NK-92 treated with Interleukin-12 subunit alpha and Interleukin-12 subunit beta, amount 100 ng/mL, for 24 hours (cell line): ENCODE measurements around the gene ZNF653.
"Not testable (repeated sequence)": the region's sequence is repeated elsewhere in the genome, so short reads cannot be mapped to it uniquely, and the experiment has no call there.

ENCODE experiments used
- DNase-seq: peaks from one replicate; lab custom pipeline; 2025; lab: John Stamatoyannopoulos, UW

The ZNF653 gene

DNA sequence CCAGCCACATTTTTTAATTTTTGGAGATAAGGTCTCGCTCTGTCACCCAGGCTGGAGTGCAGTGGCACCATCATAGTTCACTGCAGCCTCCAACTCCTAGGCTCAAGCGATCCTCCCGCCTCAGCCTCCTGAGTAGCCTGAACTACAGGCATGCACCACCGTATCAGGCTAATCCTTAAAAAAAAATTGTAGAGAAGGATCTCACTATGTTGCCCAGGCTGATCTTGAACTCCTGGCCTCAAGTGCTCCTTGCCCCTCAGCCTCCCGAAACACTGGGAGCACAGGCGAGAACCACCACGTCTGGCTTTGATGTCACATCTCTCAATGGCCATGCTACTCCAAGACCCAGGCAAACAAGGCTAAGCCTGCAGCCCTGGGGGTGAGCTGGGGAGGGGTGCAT is 49.0 kb downstream of the ZNF653 start:
- no peak for DNase-seq

DNA sequence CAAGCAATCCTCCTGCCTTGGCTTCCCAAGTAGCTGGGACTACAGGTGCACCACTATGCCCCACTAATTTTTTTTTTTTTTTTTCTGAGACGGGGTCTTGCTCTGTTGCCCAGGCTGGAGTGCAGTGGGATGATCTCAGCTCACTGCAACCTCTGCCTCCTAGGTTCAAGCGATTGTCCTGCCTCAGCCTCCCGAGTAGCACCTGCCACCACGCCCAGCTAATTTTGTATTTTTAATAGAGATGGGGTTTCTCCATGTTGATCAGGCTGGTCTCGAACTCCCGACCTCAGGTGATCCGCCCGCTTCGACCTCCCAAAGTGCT is 50.4 kb downstream of the ZNF653 start:
- DNase-seq = not testable (repeated sequence)

DNA sequence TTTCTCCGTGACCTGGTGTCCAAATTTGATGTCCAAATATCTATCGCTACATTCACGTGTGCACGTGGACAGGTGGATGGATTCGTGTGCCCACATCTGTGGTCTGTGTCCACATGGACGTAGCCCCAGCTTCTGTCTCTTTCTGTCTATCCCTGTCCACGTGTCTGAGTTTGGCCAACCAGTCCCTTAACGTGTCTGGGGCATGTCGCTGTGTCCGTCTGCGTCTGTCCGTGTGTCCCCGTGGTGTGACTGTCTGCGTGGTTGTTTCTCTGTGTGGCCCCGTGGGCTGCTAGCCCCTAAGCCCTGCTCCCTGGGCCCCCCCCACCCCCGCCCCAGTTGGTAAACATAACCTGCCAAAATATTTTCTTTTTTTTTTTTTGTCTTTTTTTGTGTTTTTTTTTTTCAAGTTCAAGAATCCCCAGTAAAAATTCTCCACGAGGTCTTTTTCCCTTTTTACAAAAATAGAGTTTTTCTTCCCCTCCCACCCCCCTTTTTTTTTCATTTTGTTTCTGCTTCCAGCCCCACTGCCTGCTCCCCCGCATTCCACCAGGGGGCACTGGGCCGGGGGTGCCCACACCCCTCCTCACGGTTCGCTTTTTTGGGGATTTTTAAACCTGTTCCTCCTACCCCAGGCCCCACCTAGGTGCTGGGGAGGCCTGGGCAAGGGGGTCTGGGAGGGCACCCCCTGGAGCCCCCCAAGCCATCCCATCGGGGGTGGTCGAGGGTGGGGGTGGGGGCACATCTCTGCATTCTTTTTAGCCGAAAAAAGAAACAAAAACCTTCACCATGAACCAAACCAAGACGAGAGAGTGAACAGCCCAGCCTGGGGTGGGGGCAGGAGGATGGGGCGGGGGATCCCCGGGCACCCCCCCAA is 51.9 kb downstream of the ZNF653 start:
- no peak for DNase-seq

DNA sequence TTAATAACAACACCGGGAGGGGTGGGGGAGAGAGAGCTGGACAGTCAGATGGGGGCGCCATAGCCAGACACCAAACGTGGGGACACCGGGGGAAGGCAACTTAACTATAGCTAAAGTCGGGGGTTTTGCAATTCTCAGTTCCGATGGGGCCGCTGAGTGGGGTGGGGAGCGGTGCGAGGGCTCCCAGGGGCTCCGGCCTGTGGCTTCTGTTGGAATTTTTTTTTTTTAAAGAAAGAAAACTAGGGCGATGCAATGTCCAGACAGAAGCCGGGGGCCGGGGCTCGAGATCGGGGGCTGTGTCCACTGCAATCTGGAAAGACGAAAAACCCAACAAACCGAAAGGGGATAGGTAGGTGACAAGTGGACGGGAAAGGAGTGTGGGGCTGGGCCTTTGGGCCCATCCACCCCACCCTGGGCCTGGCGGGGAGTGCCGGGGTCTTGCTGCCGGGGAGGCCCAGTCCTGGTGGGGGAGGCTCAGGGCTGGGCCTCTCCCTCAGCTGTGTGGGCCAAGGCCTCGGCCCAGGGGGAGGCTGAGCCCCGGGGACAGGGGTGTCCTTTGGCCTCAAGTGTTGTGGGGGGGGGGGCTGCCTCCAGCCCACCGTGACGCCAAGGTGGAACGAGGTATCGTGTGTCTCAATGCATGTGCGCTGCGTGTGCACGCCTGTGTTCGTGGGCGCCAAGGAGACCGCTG is 52.9 kb downstream of the ZNF653 start:
- DNase-seq = no peak

DNA sequence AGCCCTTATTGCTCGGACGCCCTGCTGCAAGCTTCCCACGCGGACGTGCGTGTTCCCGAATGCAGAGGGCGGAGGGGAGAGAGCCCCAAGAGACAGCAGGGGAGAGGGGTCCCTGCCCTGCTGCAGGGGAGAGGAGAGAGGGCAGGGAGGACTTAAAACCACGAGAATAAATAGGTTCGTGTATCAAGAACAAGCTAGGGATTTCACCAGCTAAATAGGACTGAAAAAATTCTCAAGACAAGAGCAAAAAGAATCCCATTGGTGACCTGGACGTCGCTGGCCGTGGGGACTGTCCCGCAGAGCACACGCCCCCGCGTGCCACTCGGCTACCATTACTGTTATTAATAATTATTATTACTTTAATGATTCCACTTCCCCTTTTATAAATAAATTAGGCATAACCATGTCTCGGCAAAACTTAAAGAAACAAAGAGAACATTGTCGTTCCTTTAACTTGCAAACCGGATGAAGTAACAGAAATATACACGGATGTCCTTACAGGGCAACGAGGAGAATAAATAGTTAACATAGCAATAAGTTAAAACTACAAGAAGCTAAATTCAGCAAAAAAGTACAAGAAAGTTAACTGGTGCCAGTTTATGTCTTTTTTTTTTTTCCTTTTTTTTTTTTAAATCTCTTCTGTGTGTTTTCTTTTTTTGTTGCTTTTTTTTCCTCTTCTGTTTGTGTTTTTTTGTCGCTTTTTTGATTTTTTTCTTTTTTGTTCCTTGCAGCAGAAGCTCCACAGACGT is 53.6 kb downstream of the ZNF653 start:
- no peak for DNase-seq

DNA sequence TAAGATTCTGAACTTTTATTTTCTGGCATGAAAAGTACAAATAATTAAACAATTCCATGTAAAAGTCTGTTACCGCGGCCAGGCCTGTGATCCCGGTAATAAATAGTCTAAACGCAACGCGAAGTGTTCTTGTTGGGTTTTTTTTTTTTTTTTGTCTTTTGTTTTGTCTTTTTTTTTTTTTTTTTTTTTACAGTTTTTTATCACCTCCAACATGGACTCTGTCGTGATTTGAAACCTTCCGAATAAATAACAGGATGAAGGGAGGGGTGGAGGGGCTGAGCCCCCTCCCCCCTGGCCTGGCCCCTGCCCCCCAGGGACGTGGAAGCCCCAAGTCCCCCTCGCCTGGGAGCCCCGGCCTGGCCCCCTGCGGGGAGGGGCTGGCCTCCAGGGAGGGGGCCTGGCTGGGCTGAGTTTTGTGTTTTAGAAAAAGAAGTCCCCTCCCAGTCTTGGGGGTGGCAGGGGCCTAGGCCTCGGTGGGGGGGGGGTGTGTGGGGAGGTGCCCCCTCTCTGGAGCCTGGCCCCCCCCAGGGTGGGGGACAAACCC is 54.2 kb downstream of the ZNF653 start:
- DNase-seq = no peak

DNA sequence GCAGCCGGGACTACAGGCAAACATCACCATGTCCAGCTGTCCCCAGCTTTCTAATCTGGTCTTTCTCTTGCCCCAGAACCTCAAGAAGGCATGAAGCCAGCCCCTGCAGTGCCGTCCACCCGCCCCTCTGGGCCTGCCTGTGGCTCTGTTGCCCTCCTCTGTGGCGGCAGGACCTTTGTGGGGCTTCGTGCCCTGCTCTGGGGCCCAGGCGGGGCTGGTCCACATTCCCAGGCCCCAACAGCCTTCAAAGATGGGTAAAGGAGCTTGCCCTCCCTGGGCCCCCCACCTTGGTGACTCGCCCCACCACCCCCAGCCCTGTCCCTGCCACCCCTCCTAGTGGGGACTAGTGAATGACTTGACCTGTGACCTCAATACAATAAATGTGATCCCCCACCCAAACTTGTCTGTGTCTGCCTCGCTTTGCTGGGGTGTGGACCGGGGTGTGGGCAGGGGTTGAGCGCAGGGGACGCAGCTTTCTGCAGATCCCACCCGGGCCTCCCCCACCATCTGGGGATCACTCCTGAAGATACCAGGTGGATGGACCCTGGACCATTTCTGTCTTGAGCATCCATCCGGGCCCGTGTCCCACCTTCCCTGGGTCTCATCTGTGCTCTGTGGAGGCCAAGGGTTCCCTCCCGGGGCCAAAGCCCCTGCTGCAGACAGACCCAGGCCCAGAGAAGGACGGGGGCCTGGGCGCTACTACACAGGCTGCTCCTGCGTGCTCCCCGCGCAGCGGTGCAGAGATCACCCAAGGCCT is 54.9 kb downstream of the ZNF653 start:
- no peak for DNase-seq

DNA sequence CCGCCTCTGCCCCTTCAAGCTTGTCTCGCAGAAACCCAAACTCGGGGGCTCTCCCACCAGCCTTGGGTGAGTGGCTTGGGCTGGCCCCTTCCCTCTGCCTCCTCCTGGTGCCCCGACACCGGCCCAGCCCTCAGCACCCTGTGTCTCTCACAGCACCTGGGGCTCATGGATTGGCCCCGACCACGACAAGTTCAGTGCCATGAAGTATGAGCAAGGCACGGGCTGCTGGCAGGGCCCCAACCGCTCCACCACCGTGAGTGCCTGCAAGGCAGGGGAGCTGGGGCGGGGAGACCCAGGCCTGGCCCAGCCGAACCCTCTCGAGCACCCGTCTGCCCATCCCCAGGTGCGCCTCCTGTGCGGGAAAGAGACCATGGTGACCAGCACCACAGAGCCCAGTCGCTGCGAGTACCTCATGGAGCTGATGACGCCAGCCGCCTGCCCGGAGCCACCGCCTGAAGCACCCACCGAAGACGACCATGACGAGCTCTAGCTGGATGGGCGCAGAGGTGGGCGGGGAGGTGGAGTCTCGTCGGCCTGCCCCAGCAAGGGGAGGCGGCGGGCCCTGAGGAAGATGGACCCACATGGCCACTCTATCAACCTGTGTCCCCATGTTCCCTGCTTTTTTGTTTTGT is 56.6 kb downstream of the ZNF653 start:
- no peak for DNase-seq

DNA sequence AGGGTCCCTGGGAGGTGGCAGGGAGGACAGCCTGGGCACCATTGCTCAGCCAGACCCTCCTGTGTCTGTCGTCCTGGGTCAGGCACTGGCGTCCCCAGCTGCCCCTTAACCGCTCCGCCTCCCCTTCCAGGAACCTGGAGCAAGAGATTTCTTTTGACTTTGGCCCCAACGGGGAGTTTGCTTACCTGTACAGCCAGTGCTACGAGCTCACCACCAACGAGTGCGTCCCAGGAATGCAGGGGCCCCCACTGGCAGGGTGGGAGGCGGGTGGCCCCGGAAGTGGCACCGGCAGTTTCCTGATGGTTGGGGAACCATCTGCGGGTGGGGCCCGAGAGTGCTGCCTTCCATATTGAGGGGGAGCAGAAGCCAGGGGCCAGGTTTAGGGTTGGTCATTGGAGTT is 57.2 kb downstream of the ZNF653 start:
- DNase-seq = no peak

DNA sequence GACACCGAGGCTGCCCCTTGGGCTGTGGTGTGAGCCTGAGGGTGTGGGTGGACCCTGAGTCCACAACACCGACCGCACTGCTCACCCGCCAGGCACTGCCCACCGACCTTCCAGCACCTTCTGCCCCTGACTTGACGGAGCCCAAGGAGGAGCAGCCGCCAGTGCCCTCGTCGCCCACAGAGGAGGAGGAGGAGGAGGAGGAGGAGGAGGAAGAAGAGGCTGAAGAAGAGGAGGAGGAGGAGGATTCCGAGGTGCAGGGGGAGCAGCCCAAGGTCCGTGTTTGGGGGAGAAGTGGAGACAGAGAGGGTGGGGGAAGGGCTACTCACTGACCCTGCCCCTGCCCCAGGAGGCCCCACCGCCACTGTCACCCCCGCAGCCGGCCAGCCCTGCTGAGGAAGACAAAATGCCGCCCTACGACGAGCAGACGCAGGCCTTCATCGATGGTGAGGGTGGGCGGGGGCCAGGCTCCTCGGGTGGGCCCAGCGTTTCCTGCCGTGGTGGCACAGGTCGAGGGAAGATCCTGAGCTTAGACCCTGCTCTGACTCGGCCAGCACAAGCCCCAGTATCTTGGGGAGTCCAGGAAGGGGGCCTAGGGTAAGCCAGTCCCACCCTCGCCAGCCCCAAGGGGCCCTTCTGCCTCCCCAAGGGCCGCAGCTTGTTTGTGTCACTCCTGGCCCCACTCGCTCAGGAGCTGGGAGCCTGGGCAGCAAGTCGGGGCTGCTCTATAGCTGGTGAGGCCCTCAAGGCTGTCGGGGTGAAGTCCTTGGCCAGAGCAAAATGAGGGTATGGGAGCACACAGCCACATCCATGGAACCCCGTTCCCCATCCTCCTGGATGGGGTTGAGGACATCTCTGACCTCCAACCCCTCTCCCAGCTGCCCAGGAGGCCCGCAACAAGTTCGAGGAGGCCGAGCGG is 58.0 kb downstream of the ZNF653 start:
- no peak for DNase-seq

DNA sequence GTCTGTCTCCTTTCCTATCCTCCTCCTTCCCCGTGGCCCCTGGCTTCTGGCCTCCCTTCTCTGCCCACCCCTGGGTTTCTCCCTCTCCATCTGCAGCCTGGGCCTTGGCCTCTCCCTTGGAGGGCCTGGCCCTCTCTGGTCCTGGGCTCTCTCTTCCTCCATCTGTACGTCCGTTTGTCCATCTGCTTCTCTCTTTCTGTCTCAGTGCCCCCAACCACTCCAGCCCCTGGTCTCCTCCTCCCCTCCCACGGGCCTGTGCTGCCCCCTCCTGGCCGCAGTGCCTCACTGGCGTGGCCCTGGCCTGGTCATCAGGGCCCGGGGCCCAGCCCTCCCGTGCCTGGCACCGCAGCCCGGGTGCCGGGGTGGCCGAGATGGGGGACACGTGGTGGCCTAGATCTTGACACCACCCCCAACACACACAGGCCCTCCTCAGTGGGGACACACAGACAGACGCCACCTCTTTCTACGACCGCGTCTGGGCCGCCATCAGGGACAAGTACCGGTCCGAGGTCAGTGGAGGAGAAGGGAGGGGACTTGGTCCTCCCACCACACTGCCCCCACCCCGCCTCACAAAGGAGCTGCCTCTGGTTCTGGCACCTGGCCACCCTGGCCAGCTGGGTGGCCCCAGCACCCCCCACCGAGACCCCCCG is 58.9 kb downstream of the ZNF653 start:
- DNase-seq = peak; percentile 11

DNA sequence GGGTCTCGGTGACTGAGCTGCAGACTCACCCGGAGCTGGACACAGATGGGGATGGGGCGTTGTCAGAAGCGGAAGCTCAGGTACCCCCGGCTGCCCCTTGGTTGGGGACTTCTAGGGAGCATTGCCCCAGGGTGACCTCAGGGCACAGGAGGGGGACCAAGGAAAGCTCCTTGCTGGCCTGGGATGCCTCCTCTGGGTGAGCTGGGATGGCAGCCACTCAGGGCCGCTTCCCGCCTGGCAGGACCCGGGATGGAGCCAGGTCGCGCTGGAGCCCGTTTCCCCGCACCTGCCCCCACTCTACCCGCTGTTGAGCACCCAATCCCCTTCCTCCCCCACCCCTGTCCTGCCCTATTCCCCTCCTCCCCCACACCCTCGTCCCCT is 59.4 kb downstream of the ZNF653 start:
- no peak for DNase-seq

DNA sequence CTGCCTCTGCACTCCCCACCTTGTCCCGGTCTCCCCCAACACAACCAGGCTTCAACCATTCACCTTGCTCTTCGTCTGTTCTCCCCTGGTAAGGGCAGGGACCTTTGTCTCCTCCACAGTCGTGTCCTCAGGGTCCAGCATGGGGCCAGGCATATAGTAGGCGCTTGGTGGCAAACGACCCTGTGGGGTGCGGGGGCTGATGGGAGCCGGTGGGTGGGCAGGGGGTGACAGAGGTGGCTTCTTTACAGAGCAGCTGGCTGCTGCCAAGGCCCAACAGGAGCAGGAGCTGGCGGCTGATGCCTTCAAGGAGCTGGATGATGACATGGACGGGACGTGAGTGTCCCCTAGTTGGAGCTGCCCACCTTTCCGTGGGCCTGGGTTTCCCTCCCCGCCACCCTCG is 60.5 kb downstream of the ZNF653 start:
- no peak for DNase-seq

DNA sequence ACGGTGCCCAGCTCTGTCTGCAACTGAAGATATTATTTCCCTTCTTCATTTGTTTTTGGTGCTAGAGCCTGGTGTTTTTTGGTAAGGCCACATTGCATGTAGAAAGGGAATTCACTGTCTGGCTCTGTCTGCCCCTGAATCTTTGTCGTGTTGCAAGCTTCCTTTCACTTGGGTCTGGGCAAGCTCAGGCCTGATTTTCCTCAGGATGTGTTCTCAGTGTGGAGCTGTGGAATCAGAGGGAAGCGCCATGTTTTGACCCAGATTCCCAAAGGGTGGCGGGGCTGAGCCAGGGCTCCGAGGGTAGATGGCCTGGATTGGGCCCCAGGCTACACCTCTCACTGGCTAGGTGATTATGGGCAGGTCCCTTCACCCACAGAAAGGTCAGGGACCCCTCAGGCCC is 61.6 kb downstream of the ZNF653 start:
- no peak for DNase-seq

DNA sequence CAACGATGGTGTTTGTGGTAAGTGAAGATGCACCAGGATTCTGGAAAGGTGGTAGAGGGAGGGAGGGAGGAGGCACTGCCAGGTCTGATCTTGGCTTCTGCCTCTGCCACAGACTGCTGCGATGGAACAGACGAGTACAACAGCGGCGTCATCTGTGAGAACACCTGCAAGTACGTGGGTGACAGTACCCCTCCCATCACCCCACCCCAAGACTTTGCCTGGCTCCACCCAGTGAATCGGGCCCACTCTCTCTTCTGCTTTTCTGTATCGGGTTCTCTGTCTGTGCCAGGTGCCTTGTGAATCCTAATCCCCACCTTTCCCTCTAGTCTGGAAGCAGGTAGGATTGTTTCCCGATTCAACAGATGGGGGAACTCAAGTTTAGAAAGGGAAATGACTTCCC is 67.7 kb downstream of the ZNF653 start:
- DNase-seq = no peak

DNA sequence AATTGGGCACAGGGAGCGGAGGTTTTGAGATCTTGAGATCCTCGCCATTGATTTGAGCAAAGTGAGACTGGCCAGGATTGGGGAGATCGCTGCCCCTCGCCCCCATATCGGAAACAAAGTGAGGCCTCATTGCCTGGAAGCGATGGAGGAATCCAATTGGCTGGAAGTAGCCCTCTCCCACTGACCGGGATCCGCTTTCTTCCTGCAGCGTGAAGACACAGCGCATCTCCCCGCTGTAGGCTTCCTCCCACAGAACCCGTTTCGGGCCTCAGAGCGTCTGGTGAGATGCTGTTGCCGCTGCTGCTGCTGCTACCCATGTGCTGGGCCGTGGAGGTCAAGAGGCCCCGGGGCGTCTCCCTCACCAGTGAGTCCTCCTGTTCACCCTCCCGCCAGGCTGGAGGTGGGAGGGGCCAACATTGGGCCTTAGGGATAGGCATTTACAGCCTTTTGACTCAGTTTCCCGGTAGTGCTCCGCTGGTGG is 69.8 kb downstream of the ZNF653 start:
- no peak for DNase-seq

DNA sequence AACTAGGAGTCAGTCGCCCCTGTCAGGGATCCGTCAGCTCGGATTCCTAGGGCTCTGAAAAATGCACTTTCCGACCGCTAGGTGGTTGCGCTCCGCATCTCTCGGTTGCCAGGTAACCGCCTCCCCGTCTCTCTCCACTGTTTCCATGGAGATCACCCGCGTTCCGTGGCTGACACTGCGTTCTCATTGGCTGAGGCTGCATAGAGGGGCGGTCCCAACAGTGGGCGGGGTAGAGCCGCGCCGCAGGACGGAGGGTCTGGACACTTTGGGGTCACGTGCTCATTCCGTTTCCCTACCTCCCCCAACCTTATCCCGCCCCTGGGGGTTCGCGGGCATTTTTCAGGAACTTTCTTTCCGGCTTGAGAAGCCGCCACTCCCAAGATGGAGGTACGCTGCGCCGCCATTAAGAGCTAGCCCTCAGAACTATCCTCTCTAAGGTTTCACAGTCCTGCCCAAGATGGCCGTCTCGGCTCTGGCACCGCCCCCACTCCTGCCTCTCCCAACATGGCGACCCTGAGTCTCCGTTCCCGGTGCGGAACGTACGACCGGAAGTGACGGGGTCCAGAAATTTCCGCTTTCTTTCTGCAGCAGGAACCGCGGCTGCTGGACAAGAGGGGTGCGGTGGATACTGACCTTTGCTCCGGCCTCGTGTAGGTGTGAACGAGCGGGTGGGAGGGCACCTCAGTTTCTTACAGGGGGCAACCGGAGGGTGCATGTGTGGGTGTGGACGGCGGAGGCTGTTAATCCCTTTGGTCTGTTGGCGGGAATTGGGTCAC is 70.4 kb downstream of the ZNF653 start, which contains the start of the genes ODAD3 and PRKCSH:
TSS of gene ODAD3 (minus strand) at position 65 of the 776 bp plus-strand sequence. CDS start 105 bp downstream, outside the sequence.
TSS of gene PRKCSH (plus strand) at position 579 of the 776 bp plus-strand sequence. CDS start 483 bp downstream, outside the sequence.
- peak; percentile 99 for DNase-seq

DNA sequence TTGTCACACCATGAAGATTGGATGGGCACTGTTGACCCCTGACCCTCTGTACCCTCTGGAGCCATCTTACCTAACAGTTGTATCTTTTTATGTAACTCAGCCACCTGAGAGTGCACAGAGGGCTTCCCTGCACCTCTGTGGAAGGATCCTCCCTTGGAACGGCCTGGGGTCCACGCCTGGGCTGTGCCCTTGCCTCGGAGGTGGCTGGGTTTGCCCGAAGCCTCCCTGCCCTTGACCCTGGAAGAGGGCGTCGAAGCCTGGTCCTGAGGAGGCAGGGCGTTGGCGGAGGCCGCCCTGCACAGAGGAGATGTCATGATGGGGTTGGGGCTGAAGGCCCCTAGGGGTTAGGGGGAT is 71.0 kb downstream of the ZNF653 start:
- no peak for DNase-seq

DNA sequence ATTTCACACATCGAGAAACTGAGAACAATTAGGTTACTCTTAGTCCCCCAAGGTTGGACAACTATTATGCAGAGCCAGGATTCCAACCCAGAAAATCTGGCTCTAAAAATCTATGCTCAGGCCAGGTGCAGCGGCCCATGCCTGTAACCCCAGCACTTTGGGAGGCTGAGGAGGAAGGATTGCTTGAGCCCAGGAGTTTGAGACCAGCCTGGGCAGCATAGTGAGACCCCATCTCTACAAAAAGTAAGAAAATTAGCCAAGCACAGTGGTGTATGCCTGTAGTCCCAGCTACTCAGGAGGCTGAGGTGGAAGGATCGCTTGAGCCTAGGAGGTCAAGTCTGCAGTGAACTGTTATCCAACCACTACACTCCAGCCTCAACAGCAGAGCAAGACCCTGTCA is 72.1 kb downstream of the ZNF653 start:
- DNase-seq = not testable (repeated sequence)
